Muscle layer of colon (tissue), 2 donors: Measurements from ENCODE around the gene FNIP1.
A peak's percentile ranks its signal among the peaks of the same experiment; 100 is the strongest.

Source experiments
- H3K27ac ChIP-seq: one replicate; pipeline ENCODE4 v1.7.0; 2013; ENCODE audit warnings: low read depth, mild to moderate bottlenecking, low read length, moderate library complexity
- H3K27me3 ChIP-seq, 2 donors: one replicate each; pipeline ENCODE4 v1.7.0; 2013; ENCODE audit warnings: low read length in 2 of 2, mild to moderate bottlenecking in 2 of 2; ENCODE audit not compliant: insufficient read depth in 2 of 2, control insufficient read depth in 1 of 2
- H3K36me3 ChIP-seq: one replicate; pipeline ENCODE4 v1.7.0; 2013; ENCODE audit warnings: mild to moderate bottlenecking, low read length; ENCODE audit not compliant: insufficient read depth
- H3K4me1 ChIP-seq: one replicate; pipeline ENCODE4 v1.7.0; 2013; ENCODE audit warnings: mild to moderate bottlenecking, low read length; ENCODE audit not compliant: insufficient read depth
- H3K4me3 ChIP-seq, 2 donors: one replicate each; pipeline ENCODE4 v1.7.0; 2013; ENCODE audit warnings: low read length in 2 of 2, low read depth in 1 of 2, mild to moderate bottlenecking in 1 of 2, moderate library complexity in 1 of 2
- H3K9ac ChIP-seq: one replicate; pipeline ENCODE4 v1.7.0; 2013; ENCODE audit warnings: low read length
- H3K9me3 ChIP-seq: one replicate; pipeline ENCODE4 v1.7.0; 2013; ENCODE audit warnings: mild to moderate bottlenecking, low read length
- donor health status: abdominal sarcoma.
- donor health status: Adenocarcinoma of cecum.

The FNIP1 gene

DNA sequence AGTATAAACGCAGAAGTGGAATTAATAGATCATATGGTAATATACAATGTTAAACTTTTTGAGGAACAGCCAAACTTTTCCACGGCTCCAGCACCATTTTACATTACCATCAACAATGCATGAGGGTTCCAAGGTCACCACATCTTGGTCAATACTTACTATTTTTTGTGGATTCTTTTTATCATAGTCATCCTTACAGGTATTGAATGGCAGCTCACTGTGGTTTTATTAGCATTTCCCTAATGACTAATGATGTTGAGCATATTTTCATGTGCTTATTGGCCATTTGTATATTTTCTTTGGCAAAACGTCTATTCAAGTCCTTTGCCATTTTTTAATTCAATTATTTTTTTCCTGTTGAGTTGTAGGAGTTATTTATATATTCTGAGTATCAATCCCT, 147.7 kb downstream of the FNIP1 start:
- Histone ChIP-seq H3K36me3 (peaks cover 53% of the 10 kb centered on the region), H3K4me3 (no peak overlapping the region), H3K27ac (no peak overlapping the region), H3K9ac (no peak overlapping the region), H3K27me3 (no peaks in the 10 kb centered on the region), H3K4me1 (no peaks in the 10 kb centered on the region), H3K9me3 (no peaks in the 10 kb centered on the region)

DNA sequence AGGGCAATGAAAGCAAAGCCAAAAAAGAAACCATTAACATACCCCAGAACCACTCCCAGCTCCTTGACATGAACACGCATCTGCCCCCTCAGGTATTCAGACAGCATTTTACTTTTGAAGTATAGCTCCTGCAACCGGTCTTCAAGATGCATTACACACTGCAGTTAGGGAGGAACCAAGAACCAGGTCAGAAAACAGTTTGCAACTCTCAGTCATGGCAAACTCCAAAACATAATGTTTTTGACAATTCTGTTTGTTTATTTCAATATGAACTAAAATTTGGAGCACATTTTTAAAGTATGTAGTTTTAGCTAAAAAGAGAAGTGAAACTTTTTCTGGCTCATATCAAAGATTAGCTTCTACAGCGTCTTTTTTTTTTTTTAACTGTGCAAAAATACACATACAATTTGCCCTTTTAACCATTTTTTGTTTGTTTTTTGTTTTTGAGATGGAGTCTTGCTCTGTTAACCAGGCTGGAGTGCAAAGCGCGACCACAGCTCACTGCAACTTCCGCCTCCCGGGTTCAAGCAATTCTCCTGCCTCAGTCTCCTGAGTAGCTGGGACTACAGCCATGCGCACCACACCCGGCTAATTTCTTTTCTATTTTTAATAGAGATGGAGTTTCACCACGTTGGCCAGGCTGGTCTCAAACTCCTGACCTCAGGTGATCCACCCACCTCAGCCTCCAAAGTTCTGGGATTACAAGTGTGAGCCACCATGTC, 149.6 kb downstream of the FNIP1 start:
- no peaks in the 10 kb centered on the region for H3K9me3 ChIP-seq
- no peaks in the 10 kb centered on the region for H3K4me1 ChIP-seq
- no peak overlapping the region for H3K4me3 ChIP-seq
- H3K9ac ChIP-seq = no peak overlapping the region
- peaks cover 50% of the 10 kb centered on the region for H3K36me3 ChIP-seq
- no peaks in the 10 kb centered on the region for H3K27me3 ChIP-seq
- H3K27ac ChIP-seq = no peak overlapping the region

GRCh38 chr5:131644822-131645221, 152.0 kb downstream of the FNIP1 start:
- H3K27ac ChIP-seq = no peak overlapping the region

GRCh38 chr5:131644370-131644769, 152.4 kb downstream of the FNIP1 start:
- Histone ChIP-seq H3K4me3 (no peak overlapping the region), H3K9me3 (no peaks in the 10 kb centered on the region), H3K27me3 (no peaks in the 10 kb centered on the region), H3K9ac (no peak overlapping the region), H3K4me1 (no peaks in the 10 kb centered on the region), H3K27ac (no peak overlapping the region), H3K36me3 (peaks cover 30% of the 10 kb centered on the region)

More at GRCh38 chr5:131644822-131645221, 152.0 kb downstream of the FNIP1 start:
- Histone ChIP-seq H3K4me1 (no peaks in the 10 kb centered on the region), H3K36me3 (peaks cover 32% of the 10 kb centered on the region), H3K9me3 (no peaks in the 10 kb centered on the region), H3K4me3 (no peak overlapping the region), H3K27me3 (no peaks in the 10 kb centered on the region), H3K9ac (no peak overlapping the region)

DNA sequence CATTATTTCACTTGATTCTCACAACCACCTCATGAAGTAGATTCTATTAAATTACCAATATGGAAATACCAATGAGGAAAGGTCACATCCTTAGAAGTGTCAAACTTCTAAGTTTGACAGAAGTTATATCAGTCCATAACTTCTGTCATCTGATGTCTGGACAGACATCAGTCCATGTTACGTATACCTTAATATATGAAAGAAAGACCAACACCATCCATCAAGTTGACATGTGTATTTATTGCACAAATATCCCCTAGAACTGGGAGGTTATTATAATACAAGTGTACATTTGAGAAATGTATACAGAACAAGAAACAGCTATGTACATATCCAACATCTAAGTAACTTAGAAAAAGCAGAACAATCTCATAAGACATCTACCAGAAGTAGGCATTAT, 155.3 kb downstream of the FNIP1 start:
- no peak overlapping the region for H3K4me3 ChIP-seq
- peaks cover 21% of the 10 kb centered on the region for H3K36me3 ChIP-seq
- H3K9ac ChIP-seq = no peak overlapping the region
- H3K4me1 ChIP-seq = peaks cover 2% of the 10 kb centered on the region
- H3K27me3 ChIP-seq = no peaks in the 10 kb centered on the region
- no peak overlapping the region for H3K27ac ChIP-seq
- H3K9me3 ChIP-seq = no peaks in the 10 kb centered on the region

DNA sequence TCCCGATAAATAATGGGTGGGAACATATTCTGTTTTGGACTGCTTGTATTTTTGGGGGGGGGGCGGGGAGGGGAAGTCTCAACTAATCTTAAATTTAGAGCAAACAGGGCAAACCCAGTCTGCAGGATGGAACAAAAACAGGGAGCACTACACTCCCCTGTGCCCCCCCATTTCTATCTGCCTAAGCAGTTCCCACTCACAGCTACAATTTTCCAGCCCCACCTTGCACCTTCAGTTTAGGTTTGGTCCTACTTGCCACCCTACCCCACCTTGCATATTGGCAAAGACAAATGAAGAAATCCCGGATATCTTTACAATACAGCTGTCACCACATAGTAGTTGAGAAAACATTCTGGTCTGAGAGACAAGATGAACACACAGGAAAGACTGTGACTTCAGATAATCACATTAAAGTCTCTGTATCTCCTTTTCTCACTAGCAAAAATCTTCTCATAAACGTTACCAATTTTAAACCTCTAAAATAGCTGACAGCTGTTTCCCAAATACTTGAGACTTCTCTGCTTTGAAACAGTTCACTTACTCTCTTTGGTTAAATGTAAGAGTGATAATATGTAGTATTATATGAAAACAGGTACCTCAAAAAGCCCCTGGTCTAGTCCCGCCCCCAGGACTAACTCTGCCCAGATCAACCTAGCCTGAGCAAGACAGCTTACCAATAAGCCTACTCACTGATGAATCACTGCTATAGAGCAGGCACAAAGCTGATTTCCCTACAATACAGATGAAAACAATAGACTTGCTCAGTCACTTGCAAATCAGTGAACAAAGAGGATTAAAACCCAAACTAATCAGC, 156.6 kb downstream of the FNIP1 start:
- H3K4me1 ChIP-seq = peaks cover 8% of the 10 kb centered on the region
- H3K9me3 ChIP-seq = no peaks in the 10 kb centered on the region
- peaks cover 12% of the 10 kb centered on the region for H3K36me3 ChIP-seq
- H3K27me3 ChIP-seq = no peaks in the 10 kb centered on the region
- no peak overlapping the region for H3K27ac ChIP-seq
- H3K4me3 ChIP-seq = no peak overlapping the region
- no peak overlapping the region for H3K9ac ChIP-seq

GRCh38 chr5:131639148-131639547, 157.7 kb downstream of the FNIP1 start:
- H3K4me3 ChIP-seq = no peak overlapping the region
- peaks cover 10% of the 10 kb centered on the region for H3K4me1 ChIP-seq
- H3K36me3 ChIP-seq = peaks cover 1% of the 10 kb centered on the region
- no peaks in the 10 kb centered on the region for H3K9me3 ChIP-seq
- H3K27ac ChIP-seq = no peak overlapping the region
- no peaks in the 10 kb centered on the region for H3K27me3 ChIP-seq
- H3K9ac ChIP-seq = no peak overlapping the region

GRCh38 chr5:131637694-131638093, 159.1 kb downstream of the FNIP1 start:
- Histone ChIP-seq H3K9me3 (no peaks in the 10 kb centered on the region), H3K4me3 (no peak overlapping the region), H3K27me3 (no peaks in the 10 kb centered on the region), H3K27ac (no peak overlapping the region), H3K9ac (no peak overlapping the region), H3K36me3 (no peaks in the 10 kb centered on the region), H3K4me1 (peaks cover 15% of the 10 kb centered on the region)

GRCh38 chr5:131635684-131636572, 160.9 kb downstream of the FNIP1 start:
- peak overlapping the region; percentile 72 to 86 for H3K4me3 ChIP-seq
- H3K27me3 ChIP-seq = no peaks in the 10 kb centered on the region
- no peaks in the 10 kb centered on the region for H3K36me3 ChIP-seq
- H3K9me3 ChIP-seq = no peaks in the 10 kb centered on the region
- H3K9ac ChIP-seq = peak overlapping the region; percentile 80
- peak overlapping the region; percentile 99 for H3K27ac ChIP-seq
- peaks cover 19% of the 10 kb centered on the region for H3K4me1 ChIP-seq

- Histone ChIP-seq H3K27me3 (no peaks in the 10 kb centered on the region), H3K4me3 (peak within 1 kb of the TSS; percentile 84 to 86), H3K4me1 (peaks cover 26% of the 10 kb centered on the region), H3K9me3 (no peaks in the 10 kb centered on the region), H3K27ac (peak within 1 kb of the TSS; percentile 99), H3K36me3 (no peaks in the 10 kb centered on the region), H3K9ac (peak within 1 kb of the TSS; percentile 95)
Observed at GRCh38 chr5:131634996-131635683, 161.7 kb downstream of the FNIP1 start, which contains the start of gene RAPGEF6. RAPGEF6 (minus strand) TSS chr5:131635229; CDS start chr5:131635030, 199 bp downstream.
